ENCODE results near the gene ST3GAL3. TPM values are rescaled to one million over a fixed set of nuclear protein-coding genes. Genes with fewer than 3 reads are reported as not detected.
A peak's percentile ranks its signal among the peaks of the same experiment; 100 is the strongest.

The ST3GAL3 gene
- total RNA-seq, 1 experiment from 2014 or later = 26.8 TPM

DNA sequence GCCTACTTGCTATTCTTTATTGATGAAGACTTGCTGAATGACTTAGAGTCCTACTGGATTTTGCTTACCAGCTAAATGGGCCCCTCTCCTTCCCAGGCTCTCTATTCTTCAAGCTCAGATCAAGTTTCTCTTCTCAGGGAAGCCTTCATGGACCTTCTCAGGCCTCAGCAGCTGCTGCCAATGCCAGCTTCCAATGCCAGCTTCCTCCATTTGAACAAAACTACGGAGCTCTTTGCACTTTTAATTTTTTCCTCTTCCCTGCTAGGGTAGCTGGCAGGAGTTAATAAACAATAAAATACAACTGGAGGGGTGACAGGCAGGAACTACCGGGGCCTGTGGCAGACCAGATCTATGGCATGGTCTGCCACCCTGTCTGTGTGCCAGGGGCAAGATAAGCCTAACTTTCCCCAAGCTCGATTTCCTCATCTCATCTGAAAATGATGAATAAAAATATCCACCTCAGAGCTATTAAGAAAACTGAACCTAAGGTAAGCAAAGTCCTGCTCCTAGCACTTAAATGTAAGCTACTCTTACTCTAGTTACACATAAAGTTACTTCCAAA is 238.4 kb downstream of the ST3GAL3 start:
- TSS peak; percentile 72 for BruUV-seq (replicated peaks)
- DNase-seq (ENCODE audit: low spot score) = no peak

DNA sequence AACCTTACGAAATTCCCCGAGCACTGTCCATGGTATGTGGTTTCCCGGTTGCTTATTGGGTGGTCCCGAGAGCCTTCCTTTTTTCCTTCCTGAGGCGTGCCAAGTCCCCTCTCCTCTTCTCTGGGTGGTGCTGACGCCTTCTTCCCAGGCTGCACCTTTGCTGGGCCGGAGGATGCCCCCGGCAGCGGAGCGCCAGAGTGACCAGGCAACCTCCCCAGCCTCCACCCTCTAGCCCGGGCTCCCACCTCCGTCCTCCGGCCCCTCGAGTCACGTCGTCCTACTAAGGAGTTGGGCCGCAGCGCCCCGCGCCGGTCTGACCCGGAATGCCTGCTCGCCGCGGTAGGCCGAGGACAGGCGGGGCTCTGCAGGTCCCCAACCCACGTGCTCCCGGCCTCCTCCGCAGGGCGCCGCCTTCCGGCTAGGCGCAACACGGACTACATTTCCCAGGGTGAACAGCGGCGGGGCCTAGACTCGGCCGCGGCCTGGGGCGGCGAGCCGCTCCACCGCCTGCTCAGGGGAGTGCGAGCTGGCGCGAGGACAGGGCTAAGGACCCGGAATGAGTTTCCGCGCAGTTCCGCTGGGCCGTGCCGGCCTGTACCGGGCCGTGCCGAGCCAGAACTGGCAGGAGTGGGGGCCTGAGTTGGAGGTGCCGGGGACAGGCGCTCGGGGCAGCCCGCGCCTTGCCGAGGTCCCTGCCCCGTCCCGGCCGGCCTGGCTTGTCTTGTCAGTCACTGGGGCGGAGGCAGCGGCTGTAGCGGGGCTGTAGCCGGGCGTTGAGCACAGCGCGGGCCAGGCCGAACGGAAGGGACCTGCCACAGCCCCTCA is 239.1 kb downstream of the ST3GAL3 start, which contains the start of gene IPO13:
IPO13 (plus strand) TSS at position 715 of the 825 bp plus-strand sequence. CDS start 651 bp downstream, outside the sequence.
- no peaks in the 10 kb centered on the region for H3K36me3 ChIP-seq (ENCODE audit: insufficient read depth, low read length, poor library complexity, severe bottlenecking)
- no peaks in the 10 kb centered on the region for H3K27me3 ChIP-seq (replicated peaks; ENCODE audit: insufficient read depth, low read depth, low read length, poor library complexity)
- peak within 1 kb of the TSS; percentile 99 for H3K27ac ChIP-seq (ENCODE audit: low read depth, low read length, poor library complexity, severe bottlenecking)
- H3K4me3 ChIP-seq (ENCODE audit: low read depth, low read length, poor library complexity, severe bottlenecking) = peak within 1 kb of the TSS; percentile 92
- intact Hi-C loops (cut with micrococcal nuclease; ENCODE audit: unreplicated experiment) = no loop called here
- no TSS peak for BruUV-seq (replicated peaks)
- peak; percentile 98 for DNase-seq (ENCODE audit: low spot score)
- CTCF ChIA-PET = interaction anchor here (0.6 to 1.4 kb wide), 3 partner anchors 12 to 1025 kb away, joined by 3 to 10 read pairs (median 4); no protein-coding TSS in a partner anchor
- peaks cover 19% of the 10 kb centered on the region for H3K4me1 ChIP-seq (ENCODE audit: insufficient read depth, low read length, poor library complexity, severe bottlenecking)
- H3K9me3 ChIP-seq (ENCODE audit: low read depth, low read length, poor library complexity, severe bottlenecking) = no peaks in the 10 kb centered on the region
- POLR2A ChIA-PET (ENCODE audit: low non-redundant PET) = no interaction called here
- TF ChIP-seq, protein P1, sequence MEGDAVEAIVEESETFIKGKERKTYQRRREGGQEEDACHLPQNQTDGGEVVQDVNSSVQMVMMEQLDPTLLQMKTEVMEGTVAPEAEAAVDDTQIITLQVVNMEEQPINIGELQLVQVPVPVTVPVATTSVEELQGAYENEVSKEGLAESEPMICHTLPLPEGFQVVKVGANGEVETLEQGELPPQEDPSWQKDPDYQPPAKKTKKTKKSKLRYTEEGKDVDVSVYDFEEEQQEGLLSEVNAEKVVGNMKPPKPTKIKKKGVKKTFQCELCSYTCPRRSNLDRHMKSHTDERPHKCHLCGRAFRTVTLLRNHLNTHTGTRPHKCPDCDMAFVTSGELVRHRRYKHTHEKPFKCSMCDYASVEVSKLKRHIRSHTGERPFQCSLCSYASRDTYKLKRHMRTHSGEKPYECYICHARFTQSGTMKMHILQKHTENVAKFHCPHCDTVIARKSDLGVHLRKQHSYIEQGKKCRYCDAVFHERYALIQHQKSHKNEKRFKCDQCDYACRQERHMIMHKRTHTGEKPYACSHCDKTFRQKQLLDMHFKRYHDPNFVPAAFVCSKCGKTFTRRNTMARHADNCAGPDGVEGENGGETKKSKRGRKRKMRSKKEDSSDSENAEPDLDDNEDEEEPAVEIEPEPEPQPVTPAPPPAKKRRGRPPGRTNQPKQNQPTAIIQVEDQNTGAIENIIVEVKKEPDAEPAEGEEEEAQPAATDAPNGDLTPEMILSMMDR (conservative IDR thresholded peaks at IDR 0.05; ENCODE audit: low read depth, low read length) = peak; percentile 84
- TF ChIP-seq EZH2 (IDR thresholded peaks at IDR 0.05; ENCODE audit: borderline replicate concordance, low read depth, low read length, poor library complexity, severe bottlenecking) = no peak

More for the DNA sequence above, 238.4 kb downstream of the ST3GAL3 start:
- H3K27me3 ChIP-seq (replicated peaks; ENCODE audit: insufficient read depth, low read depth, low read length, poor library complexity) = no peaks in the 10 kb centered on the region
- H3K27ac ChIP-seq (ENCODE audit: low read depth, low read length, poor library complexity, severe bottlenecking) = peak overlapping the region; percentile 99
- H3K9me3 ChIP-seq (ENCODE audit: low read depth, low read length, poor library complexity, severe bottlenecking) = no peaks in the 10 kb centered on the region
- H3K36me3 ChIP-seq (ENCODE audit: insufficient read depth, low read length, poor library complexity, severe bottlenecking) = no peaks in the 10 kb centered on the region
- peak overlapping the region; percentile 92 for H3K4me3 ChIP-seq (ENCODE audit: low read depth, low read length, poor library complexity, severe bottlenecking)
- ChIA-PET POLR2A (ENCODE audit: low non-redundant PET) (no interaction called here), CTCF (interaction anchor here (0.7 kb wide), 1 partner anchor 11 kb away, joined by 4 read pairs; no protein-coding TSS in a partner anchor)
- peaks cover 19% of the 10 kb centered on the region for H3K4me1 ChIP-seq (ENCODE audit: insufficient read depth, low read length, poor library complexity, severe bottlenecking)
- TF ChIP-seq EZH2 (IDR thresholded peaks at IDR 0.05; ENCODE audit: borderline replicate concordance, low read depth, low read length, poor library complexity, severe bottlenecking) = no peak
- TF ChIP-seq, protein P1 (conservative IDR thresholded peaks at IDR 0.05; ENCODE audit: low read depth, low read length) = no peak
- intact Hi-C loops (cut with micrococcal nuclease; ENCODE audit: unreplicated experiment) = no loop called here

DNA sequence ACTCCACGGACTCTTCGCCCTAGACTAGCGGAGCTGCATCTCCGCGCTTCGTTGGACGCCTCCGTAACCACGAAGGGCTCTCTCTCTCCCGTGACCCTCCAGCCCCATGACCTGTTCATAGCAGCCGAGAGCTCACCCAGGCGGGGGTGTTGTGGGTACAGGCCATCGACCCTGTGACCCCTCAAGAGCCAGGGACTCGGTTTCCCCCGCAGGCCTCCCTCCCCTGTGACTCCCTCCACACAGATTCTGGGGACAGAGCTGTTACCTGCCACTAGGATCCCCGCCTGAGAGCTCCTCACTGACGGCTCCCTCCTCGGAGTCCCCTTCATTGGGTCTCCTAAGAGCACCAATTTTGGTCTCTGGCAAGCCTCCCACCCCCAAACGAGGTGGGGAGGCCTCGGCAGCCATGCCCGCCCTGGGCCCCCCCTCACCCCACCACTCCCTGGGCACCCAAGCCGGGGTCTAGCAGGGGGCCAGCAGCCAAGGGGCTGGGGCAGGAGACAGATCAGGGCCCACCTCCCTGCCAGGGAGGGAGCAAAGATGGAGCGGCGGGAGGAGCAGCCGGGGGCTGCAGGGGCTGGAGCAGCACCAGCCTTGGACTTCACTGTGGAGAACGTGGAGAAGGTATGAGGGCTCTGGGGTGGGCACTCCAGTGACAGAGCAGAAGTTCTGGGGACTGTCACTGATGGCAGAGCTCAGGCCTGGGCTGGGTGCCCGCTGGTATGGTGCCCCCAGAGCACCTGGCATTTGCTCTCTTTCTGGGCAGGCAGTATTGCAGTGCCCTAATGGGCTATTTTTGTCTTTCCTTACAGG is 239.9 kb downstream of the ST3GAL3 start:
- no peaks in the 10 kb centered on the region for H3K9me3 ChIP-seq (ENCODE audit: low read depth, low read length, poor library complexity, severe bottlenecking)
- no peaks in the 10 kb centered on the region for H3K27me3 ChIP-seq (replicated peaks; ENCODE audit: insufficient read depth, low read depth, low read length, poor library complexity)
- intact Hi-C loops (cut with micrococcal nuclease; ENCODE audit: unreplicated experiment) = no loop called here
- BruUV-seq (replicated peaks) = TSS peak; percentile 22
- CTCF ChIA-PET = interaction anchor here (0.5 to 1.4 kb wide), 4 partner anchors 181 to 1026 kb away, joined by 3 to 10 read pairs (median 6); no protein-coding TSS in a partner anchor
- POLR2A ChIA-PET (ENCODE audit: low non-redundant PET) = no interaction called here
- H3K4me1 ChIP-seq (ENCODE audit: insufficient read depth, low read length, poor library complexity, severe bottlenecking) = peaks cover 19% of the 10 kb centered on the region
- peak overlapping the region; percentile 99 for H3K27ac ChIP-seq (ENCODE audit: low read depth, low read length, poor library complexity, severe bottlenecking)
- DNase-seq (ENCODE audit: low spot score) = no peak
- no peaks in the 10 kb centered on the region for H3K36me3 ChIP-seq (ENCODE audit: insufficient read depth, low read length, poor library complexity, severe bottlenecking)
- peak overlapping the region; percentile 92 for H3K4me3 ChIP-seq (ENCODE audit: low read depth, low read length, poor library complexity, severe bottlenecking)
- no peak for TF ChIP-seq EZH2 (IDR thresholded peaks at IDR 0.05; ENCODE audit: borderline replicate concordance, low read depth, low read length, poor library complexity, severe bottlenecking)
- TF ChIP-seq, protein P1 (conservative IDR thresholded peaks at IDR 0.05; ENCODE audit: low read depth, low read length) = no peak

Measured in A673 (cell line).